Naive thymus-derived CD4-positive, alpha-beta T cell (primary cell): ENCODE measurements around the gene PPP1R7. TPM values are rescaled to one million over a fixed set of nuclear protein-coding genes. Genes with fewer than 3 reads are reported as not detected.

ENCODE experiments used
- ATAC-seq: fragments of 150-1000 bp; cut with Tn5 transposase; 2 replicates; pipeline ENCODE4 v1.10.0; 2021; ENCODE audit warnings: mild to moderate bottlenecking, moderate library complexity
- CTCF ChIA-PET: fragments of 350-600 bp; sonication (Branson Sonifier 250); formaldehyde crosslinking; loops from one replicate; lab custom pipeline; 2021; ENCODE audit warnings: antibody characterized with exemption; lab: Charles Lee
- POLR2A ChIA-PET: fragments of 350-600 bp; sonication (Branson Sonifier 250); formaldehyde crosslinking; loops from one replicate; lab custom pipeline; 2021; ENCODE audit warnings: antibody characterized with exemption, inconsistent platforms; lab: Charles Lee
- DNase-seq, 9 donors: peaks; one replicate each; pipeline versions ENCODE4 v3.0.0 to v3.0.0-alpha.2; 2020 to 2022; ENCODE audit warnings: mixed read lengths in 1 of 9
- H3K27ac ChIP-seq: one replicate; pipeline ENCODE4 v1.7.0; 2013; ENCODE audit warnings: mild to moderate bottlenecking, low read depth, low read length, moderate library complexity
- H3K27me3 ChIP-seq, 2 donors: one replicate each; pipeline ENCODE4 v1.7.0; 2013; ENCODE audit warnings: low read length in 2 of 2, mild to moderate bottlenecking in 2 of 2, moderate library complexity in 2 of 2; ENCODE audit not compliant: control insufficient read depth in 2 of 2, insufficient read depth in 2 of 2
- H3K36me3 ChIP-seq, 3 experiments: 1 replicate in 2 of 3; 2 replicates in 1 of 3; pipeline ENCODE4 v1.7.0; 2013; ENCODE audit warnings: low read length in 3 of 3, mild to moderate bottlenecking in 3 of 3, moderate library complexity in 1 of 3; ENCODE audit not compliant: insufficient read depth in 3 of 3, control insufficient read depth in 2 of 3
- H3K4me1 ChIP-seq, 2 donors: one replicate each; pipeline ENCODE4 v1.7.0; 2013; ENCODE audit warnings: low read length in 2 of 2, mild to moderate bottlenecking in 2 of 2, moderate library complexity in 1 of 2; ENCODE audit not compliant: control insufficient read depth in 2 of 2, insufficient read depth in 2 of 2
- H3K4me3 ChIP-seq: 2 replicates; pipeline ENCODE4 v1.7.0; 2013; ENCODE audit warnings: mild to moderate bottlenecking, low read length
- H3K9me3 ChIP-seq, 3 experiments: 1 replicate in 2 of 3; 2 replicates in 1 of 3; pipeline ENCODE4 v1.7.0; 2013; ENCODE audit warnings: low read length in 3 of 3; ENCODE audit not compliant: control insufficient read depth in 2 of 3
- H3K27ac Mint-ChIP-seq, 9 donors: one replicate each; pipeline ENCODE4 v1.8.0; 2020 to 2022; ENCODE audit warnings: mixed read lengths in 9 of 9, mild to moderate bottlenecking in 8 of 9, moderate library complexity in 5 of 9, inconsistent platforms in 2 of 9
- H3K27me3 Mint-ChIP-seq, 5 donors: one replicate each; pipeline ENCODE4 v1.8.0; 2021 to 2022; ENCODE audit warnings: mixed read lengths in 5 of 5, mild to moderate bottlenecking in 1 of 5
- H3K36me3 Mint-ChIP-seq, 5 donors: one replicate each; pipeline ENCODE4 v1.8.0; 2020 to 2022; ENCODE audit warnings: mixed read lengths in 5 of 5, mild to moderate bottlenecking in 3 of 5, inconsistent platforms in 1 of 5
- H3K4me1 Mint-ChIP-seq, 7 donors: one replicate each; pipeline ENCODE4 v1.8.0; 2020 to 2022; ENCODE audit warnings: mixed read lengths in 7 of 7, mild to moderate bottlenecking in 3 of 7, inconsistent platforms in 1 of 7
- H3K4me3 Mint-ChIP-seq, 10 donors: one replicate each; pipeline ENCODE4 v1.8.0; 2020 to 2022; ENCODE audit warnings: mild to moderate bottlenecking in 10 of 10, mixed read lengths in 10 of 10, moderate library complexity in 6 of 10, inconsistent platforms in 2 of 10
- H3K9me3 Mint-ChIP-seq, 11 donors: one replicate each; pipeline ENCODE4 v1.8.0; 2020 to 2022; ENCODE audit warnings: mixed read lengths in 11 of 11, mild to moderate bottlenecking in 4 of 11, inconsistent platforms in 1 of 11, moderate library complexity in 1 of 11
- intact Hi-C, 2 donors: fragments of 100-400 bp; cut with micrococcal nuclease; formaldehyde crosslinking; loops; one replicate each; pipeline ENCODE4 v1.15.1; 2023
- polyA plus RNA-seq, 2 donors: library from polyadenylated mRNA; unstranded; fragments of 300-500 nt; fragmentation: Illumina TruSeq; gene quantifications; one replicate each; pipeline ENCODE4 v1.2.3, GENCODE V29; 2021
- total RNA-seq, 6 experiments: library from RNA in 5 of 6; stranded (reverse) in 5 of 6; gene quantifications; 1 replicate in 5 of 6; 2 replicates in 1 of 6; pipeline ENCODE4 v1.2.3 and lab custom pipeline; 2021 to 2026

PPP1R7 gene
- total and polyA plus RNA-seq, 7 experiments from 2014 or later = 39.2 to 122 (median 59.0) TPM

- no peaks in the 10 kb centered on the region for H3K27me3 ChIP-seq
- no peaks in the 10 kb centered on the region for H3K4me1 ChIP-seq
- ATAC-seq (no peak), DNase-seq (no peak)
- H3K27me3 Mint-ChIP-seq = no peaks in the 10 kb centered on the region
- H3K9me3 ChIP-seq = no peaks in the 10 kb centered on the region
- peaks cover 0 to 7% (median 0%) of the 10 kb centered on the region in 7 donors for H3K4me1 Mint-ChIP-seq
- H3K27ac Mint-ChIP-seq = peak overlapping the region in 1 of 9 donors; percentile 51
- ChIA-PET CTCF (interaction anchor here (1.7 kb wide), 1 partner anchor 9 kb away, joined by 3 read pairs; the partner anchor contains the start of gene PASK), POLR2A (interaction anchor here (0.6 to 2.7 kb wide), 5 partner anchors 10 to 123 kb away, joined by 3 to 9 read pairs (median 3); partner anchors contain the start of genes MTERF4, PASK and PPP1R7)
- no peak overlapping the region for H3K4me3 Mint-ChIP-seq
- H3K36me3 ChIP-seq = peaks cover 0 to 65% (median 5%) of the 10 kb centered on the region in 3 experiments
- H3K4me3 ChIP-seq = no peak overlapping the region
- peaks cover 0 to 52% (median 8%) of the 10 kb centered on the region in 5 donors for H3K36me3 Mint-ChIP-seq
- H3K9me3 Mint-ChIP-seq = no peaks in the 10 kb centered on the region
- intact Hi-C loops = no loop called here
- H3K27ac ChIP-seq = no peak overlapping the region
Observed at GRCh38 chr2:241139531-241140444, 10.5 kb upstream of the PPP1R7 start.

GRCh38 chr2:241140445-241140840, 9.8 kb upstream of the PPP1R7 start:
- Histone ChIP-seq H3K9me3 (no peaks in the 10 kb centered on the region), H3K36me3 (peaks cover 0 to 62% (median 5%) of the 10 kb centered on the region in 3 experiments), H3K4me1 (no peaks in the 10 kb centered on the region), H3K4me3 (no peak overlapping the region), H3K27ac (no peak overlapping the region), H3K27me3 (no peaks in the 10 kb centered on the region)
- Mint-ChIP-seq H3K27me3 (no peaks in the 10 kb centered on the region), H3K9me3 (no peaks in the 10 kb centered on the region), H3K4me1 (peaks cover 0 to 7% (median 0%) of the 10 kb centered on the region in 7 donors), H3K27ac (no peak overlapping the region), H3K4me3 (no peak overlapping the region), H3K36me3 (peaks cover 0 to 52% (median 8%) of the 10 kb centered on the region in 5 donors)
- intact Hi-C loops = no loop called here
- CTCF ChIA-PET = interaction anchor here (1.7 kb wide), 1 partner anchor 9 kb away, joined by 3 read pairs; the partner anchor contains the start of gene PASK
- DNase-seq = no peak
- POLR2A ChIA-PET = interaction anchor here (0.6 to 2.7 kb wide), 3 partner anchors 10 to 123 kb away, joined by 3 to 9 read pairs (median 6); partner anchors contain the start of genes PASK and PPP1R7
- ATAC-seq = no peak

GRCh38 chr2:241141214-241141770, 9.0 kb upstream of the PPP1R7 start:
- H3K9me3 ChIP-seq = no peaks in the 10 kb centered on the region
- ChIA-PET POLR2A (interaction anchor here (0.6 to 2.7 kb wide), 3 partner anchors 9 to 641 kb away, joined by 4 to 9 read pairs (median 6); partner anchors contain the start of genes PASK and PPP1R7), CTCF (interaction anchor here (1.7 kb wide), 1 partner anchor 8 kb away, joined by 3 read pairs; the partner anchor contains the start of gene PASK)
- no peak overlapping the region for H3K27ac ChIP-seq
- Mint-ChIP-seq H3K4me3 (no peak overlapping the region), H3K36me3 (peaks cover 0 to 51% (median 8%) of the 10 kb centered on the region in 5 donors), H3K27ac (no peak overlapping the region), H3K27me3 (no peaks in the 10 kb centered on the region), H3K4me1 (peaks cover 0 to 14% (median 5%) of the 10 kb centered on the region in 7 donors), H3K9me3 (no peaks in the 10 kb centered on the region)
- no peak overlapping the region for H3K4me3 ChIP-seq
- ATAC-seq (no peak), DNase-seq (no peak)
- intact Hi-C loops = no loop called here
- H3K4me1 ChIP-seq = no peaks in the 10 kb centered on the region
- no peaks in the 10 kb centered on the region for H3K27me3 ChIP-seq
- H3K36me3 ChIP-seq = peaks cover 0 to 54% (median 5%) of the 10 kb centered on the region in 3 experiments

- ATAC-seq = no peak
Observed at GRCh38 chr2:241142063-241142462, 8.2 kb upstream of the PPP1R7 start.

GRCh38 chr2:241142593-241142992, 7.7 kb upstream of the PPP1R7 start:
- intact Hi-C loops = no loop called here
- ChIA-PET CTCF (no interaction called here), POLR2A (interaction anchor here (0.9 kb wide), 1 partner anchor 47 kb away, joined by 3 read pairs; no protein-coding TSS in a partner anchor)
- ATAC-seq (no peak), DNase-seq (no peak)
- Histone ChIP-seq H3K4me3 (no peak overlapping the region), H3K27ac (no peak overlapping the region), H3K4me1 (peaks cover 0 to 4% of the 10 kb centered on the region in 2 donors), H3K9me3 (no peaks in the 10 kb centered on the region), H3K27me3 (no peaks in the 10 kb centered on the region), H3K36me3 (peaks cover 0 to 41% (median 5%) of the 10 kb centered on the region in 3 experiments)
- no peaks in the 10 kb centered on the region for H3K9me3 Mint-ChIP-seq
- H3K4me3 Mint-ChIP-seq = no peak overlapping the region
- peaks cover 0 to 50% (median 8%) of the 10 kb centered on the region in 5 donors for H3K36me3 Mint-ChIP-seq
- H3K4me1 Mint-ChIP-seq = peaks cover 0 to 17% (median 14%) of the 10 kb centered on the region in 7 donors
- no peak overlapping the region for H3K27ac Mint-ChIP-seq
- no peaks in the 10 kb centered on the region for H3K27me3 Mint-ChIP-seq

More at GRCh38 chr2:241142063-241142462, 8.2 kb upstream of the PPP1R7 start:
- CTCF ChIA-PET = no interaction called here
- DNase-seq = no peak
- Histone ChIP-seq H3K4me3 (no peak overlapping the region), H3K9me3 (no peaks in the 10 kb centered on the region), H3K36me3 (peaks cover 0 to 46% (median 5%) of the 10 kb centered on the region in 3 experiments), H3K4me1 (peaks cover 0 to 4% of the 10 kb centered on the region in 2 donors), H3K27me3 (no peaks in the 10 kb centered on the region), H3K27ac (no peak overlapping the region)
- peak overlapping the region in 2 of 9 donors; percentile 1 to 2 for H3K27ac Mint-ChIP-seq
- intact Hi-C loops = no loop called here
- H3K4me1 Mint-ChIP-seq = peaks cover 0 to 17% (median 11%) of the 10 kb centered on the region in 7 donors
- peaks cover 0 to 50% (median 8%) of the 10 kb centered on the region in 5 donors for H3K36me3 Mint-ChIP-seq
- POLR2A ChIA-PET = no interaction called here
- H3K9me3 Mint-ChIP-seq = no peaks in the 10 kb centered on the region
- no peaks in the 10 kb centered on the region for H3K27me3 Mint-ChIP-seq
- no peak overlapping the region for H3K4me3 Mint-ChIP-seq

GRCh38 chr2:241146286-241146685, 4.0 kb upstream of the PPP1R7 start:
- Histone ChIP-seq H3K27ac (no peak overlapping the region), H3K4me3 (no peak overlapping the region), H3K36me3 (peaks cover 0 to 12% (median 5%) of the 10 kb centered on the region in 3 experiments), H3K9me3 (no peaks in the 10 kb centered on the region), H3K4me1 (peaks cover 12 to 18% of the 10 kb centered on the region in 2 donors), H3K27me3 (no peaks in the 10 kb centered on the region)
- ATAC-seq = no peak
- intact Hi-C loops = loop anchor here in 1 of 2 donors (5.0 kb wide), 2 partner anchors 361 to 491 kb away; partner anchors contain the start of genes ATG4B, STK25 and THAP4
- H3K27ac Mint-ChIP-seq = peak overlapping the region in 1 of 9 donors; percentile 23
- H3K36me3 Mint-ChIP-seq = peaks cover 0 to 19% (median 7%) of the 10 kb centered on the region in 5 donors
- H3K27me3 Mint-ChIP-seq = no peaks in the 10 kb centered on the region
- POLR2A ChIA-PET = interaction anchor here (1.5 kb wide), 1 partner anchor 51 kb away, joined by 4 read pairs; no protein-coding TSS in a partner anchor
- no peak for DNase-seq
- peaks cover 19 to 41% (median 36%) of the 10 kb centered on the region in 7 donors for H3K4me1 Mint-ChIP-seq
- peak overlapping the region in 2 of 10 donors; percentile 13 to 38 for H3K4me3 Mint-ChIP-seq
- CTCF ChIA-PET = interaction anchor here (0.6 to 1.2 kb wide), 2 partner anchors 68 to 698 kb away, joined by 3 read pairs; no protein-coding TSS in a partner anchor
- no peaks in the 10 kb centered on the region for H3K9me3 Mint-ChIP-seq
